Esophagus muscularis mucosa (tissue), 4 donors: ENCODE results near the gene GPRIN1.

ENCODE experiments used
- CTCF ChIP-seq, 3 experiments: fragments of 200-600 bp in 2 of 3; fragments of 450-650 bp in 1 of 3; sonication (generic) in 2 of 3; IDR thresholded peaks; one replicate each; pipeline ENCODE4 v1.5.1; 2017 to 2019; ENCODE audit warnings: antibody characterized with exemption in 3 of 3, mild to moderate bottlenecking in 2 of 3, moderate library complexity in 1 of 3
- EP300 ChIP-seq: sonication (generic); formaldehyde crosslinking; IDR thresholded peaks from one replicate; pipeline ENCODE4 v1.6.1; 2017; ENCODE audit warnings: antibody characterized with exemption
- POLR2A ChIP-seq: fragments of 450-650 bp; IDR thresholded peaks from one replicate; pipeline ENCODE4 v1.6.1; 2017; ENCODE audit warnings: antibody characterized with exemption, moderate library complexity, mild to moderate bottlenecking, low read depth
- POLR2AphosphoS5 ChIP-seq, 2 donors: sonication (generic); formaldehyde crosslinking; IDR thresholded peaks; one replicate each; pipeline ENCODE4 v1.6.1; 2017; ENCODE audit warnings: antibody characterized with exemption in 2 of 2

DNA sequence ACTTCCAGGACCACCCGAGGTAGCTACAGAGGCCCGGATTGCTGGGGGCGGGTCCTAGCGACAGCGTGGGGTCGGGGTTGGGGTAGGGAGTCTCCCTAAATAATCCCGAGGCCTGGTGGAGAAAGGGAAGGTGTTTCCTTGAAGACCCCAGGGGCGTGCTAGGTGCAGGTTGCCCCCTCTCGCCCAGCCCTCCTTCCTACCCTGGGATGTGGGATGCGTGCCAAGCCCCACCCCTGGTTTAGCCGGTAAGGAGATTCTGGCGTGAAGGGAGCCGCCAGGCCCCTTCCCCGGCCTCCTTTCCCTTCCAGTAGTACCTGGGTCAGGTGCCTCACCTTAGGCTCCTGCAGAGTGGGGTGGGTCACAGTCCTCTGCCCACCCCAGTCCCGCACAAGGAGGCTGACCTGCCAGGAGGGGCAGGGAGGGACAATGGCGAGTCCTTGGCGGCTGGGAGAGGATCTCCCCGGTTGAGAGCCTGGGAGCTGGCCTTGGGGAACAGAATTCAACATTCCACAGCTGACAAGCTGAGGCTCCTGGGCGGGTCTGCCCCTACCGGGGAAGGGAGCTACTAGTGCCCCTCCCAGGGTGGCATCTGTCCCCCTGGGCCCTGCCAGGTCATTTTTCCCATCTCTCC, 38.0 kb upstream of the GPRIN1 start:
- no peak for TF ChIP-seq CTCF (IDR thresholded peaks at IDR 0.05)
- TF ChIP-seq EP300: no peak
- no peak for TF ChIP-seq POLR2A
- no peak for TF ChIP-seq POLR2AphosphoS5 (IDR thresholded peaks at IDR 0.05)
